Activated CD8-positive, alpha-beta T cell treated with anti-CD3 and anti-CD28 coated beads for 36 hours (primary cell): ENCODE data around the gene MPIG6B. TPM values are rescaled to one million over a fixed set of nuclear protein-coding genes. Genes with fewer than 3 reads are reported as not detected.

Experiments used
- ATAC-seq: fragments of 200-7000 bp; cut with Tn5 transposase; one replicate; pipeline ENCODE4 v1.10.0; 2021; ENCODE audit warnings: mild to moderate bottlenecking, moderate library complexity
- CTCF ChIA-PET: fragments of 350-600 bp; sonication (Branson Sonifier 250); formaldehyde crosslinking; loops from one replicate; lab custom pipeline; 2021; ENCODE audit warnings: antibody characterized with exemption; lab: Charles Lee
- POLR2A ChIA-PET: fragments of 350-600 bp; sonication (Branson Sonifier 250); formaldehyde crosslinking; loops from one replicate; lab custom pipeline; 2021; ENCODE audit warnings: antibody characterized with exemption; lab: Charles Lee
- DNase-seq: peaks from one replicate; pipeline ENCODE4 v3.0.0-alpha.2; 2020
- H3K27ac Mint-ChIP-seq: one replicate; pipeline ENCODE4 v1.8.0; 2021; ENCODE audit warnings: mild to moderate bottlenecking, mixed read lengths
- H3K27me3 Mint-ChIP-seq: one replicate; pipeline ENCODE4 v1.8.0; 2021; ENCODE audit warnings: mixed read lengths
- H3K36me3 Mint-ChIP-seq: one replicate; pipeline ENCODE4 v1.8.0; 2021; ENCODE audit warnings: low read depth, mixed read lengths
- H3K4me1 Mint-ChIP-seq: one replicate; pipeline ENCODE4 v1.8.0; 2021; ENCODE audit warnings: low read depth, mixed read lengths
- H3K4me3 Mint-ChIP-seq: one replicate; pipeline ENCODE4 v1.8.0; 2021; ENCODE audit warnings: mild to moderate bottlenecking, moderate library complexity, mixed read lengths
- H3K9me3 Mint-ChIP-seq: one replicate; pipeline ENCODE4 v1.8.0; 2021; ENCODE audit warnings: mixed read lengths
- intact Hi-C: fragments of 100-400 bp; cut with micrococcal nuclease; formaldehyde crosslinking; loops from one replicate; pipeline ENCODE4 v1.10.0; 2022
- microRNA-seq: library from miRNA; unstranded; fragments of <30 nt; microRNA quantifications from one replicate; pipeline ENCODE4 v1.2.0, GENCODE V29; 2022; ENCODE audit warnings: borderline microRNAs expressed, borderline replicate concordance
- total RNA-seq, 2 experiments: library from RNA; stranded (reverse); gene quantifications; one replicate each; pipeline ENCODE4 v1.2.3, GENCODE V29; 2021
- TF ChIP-seq, protein P1 (sequence below): fragments of 200-600 bp; IDR thresholded peaks from one replicate; pipeline ENCODE4 v1.8.0; 2022; ENCODE audit warnings: antibody characterized with exemption, mild to moderate bottlenecking

The MPIG6B gene
- total RNA-seq, 2 experiments from 2014 or later = 0.65 to 0.81 TPM

DNA sequence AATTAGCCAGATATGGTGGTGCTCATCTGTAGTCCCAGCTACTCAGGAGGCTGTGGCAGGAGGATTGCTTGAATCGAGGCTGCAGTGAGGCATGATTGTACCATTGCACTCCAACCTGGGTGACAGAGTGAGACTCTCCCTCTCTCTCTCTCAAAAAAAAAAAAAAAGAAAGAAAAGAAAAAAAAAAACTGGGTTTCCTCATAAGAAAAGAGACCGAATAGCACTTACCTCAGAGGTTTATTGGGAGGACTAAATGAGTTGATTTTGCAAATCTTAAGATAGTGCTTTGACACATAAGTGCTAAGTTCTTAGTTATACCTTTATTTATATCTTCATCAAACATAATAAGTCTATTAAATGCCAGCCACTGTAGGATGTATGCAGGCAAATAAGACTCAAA lies 47.7 kb downstream of the MPIG6B start:
- no peaks in the 10 kb centered on the region for H3K27me3 Mint-ChIP-seq
- H3K4me1 Mint-ChIP-seq = peaks cover 32% of the 10 kb centered on the region
- DNase-seq (no peak), ATAC-seq (no peak)
- intact Hi-C loops = no loop called here
- TF ChIP-seq, protein P1, sequence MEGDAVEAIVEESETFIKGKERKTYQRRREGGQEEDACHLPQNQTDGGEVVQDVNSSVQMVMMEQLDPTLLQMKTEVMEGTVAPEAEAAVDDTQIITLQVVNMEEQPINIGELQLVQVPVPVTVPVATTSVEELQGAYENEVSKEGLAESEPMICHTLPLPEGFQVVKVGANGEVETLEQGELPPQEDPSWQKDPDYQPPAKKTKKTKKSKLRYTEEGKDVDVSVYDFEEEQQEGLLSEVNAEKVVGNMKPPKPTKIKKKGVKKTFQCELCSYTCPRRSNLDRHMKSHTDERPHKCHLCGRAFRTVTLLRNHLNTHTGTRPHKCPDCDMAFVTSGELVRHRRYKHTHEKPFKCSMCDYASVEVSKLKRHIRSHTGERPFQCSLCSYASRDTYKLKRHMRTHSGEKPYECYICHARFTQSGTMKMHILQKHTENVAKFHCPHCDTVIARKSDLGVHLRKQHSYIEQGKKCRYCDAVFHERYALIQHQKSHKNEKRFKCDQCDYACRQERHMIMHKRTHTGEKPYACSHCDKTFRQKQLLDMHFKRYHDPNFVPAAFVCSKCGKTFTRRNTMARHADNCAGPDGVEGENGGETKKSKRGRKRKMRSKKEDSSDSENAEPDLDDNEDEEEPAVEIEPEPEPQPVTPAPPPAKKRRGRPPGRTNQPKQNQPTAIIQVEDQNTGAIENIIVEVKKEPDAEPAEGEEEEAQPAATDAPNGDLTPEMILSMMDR = no peak
- H3K9me3 Mint-ChIP-seq = no peaks in the 10 kb centered on the region
- no peak overlapping the region for H3K4me3 Mint-ChIP-seq
- ChIA-PET POLR2A (interaction anchor here (0.6 to 1.8 kb wide), 5 partner anchors 25 to 1182 kb away, joined by 3 to 6 read pairs (median 3); partner anchors contain the start of genes DXO and VARS1), CTCF (interaction anchor here (1.2 to 4.5 kb wide), 12 partner anchors 8 to 173 kb away, joined by 3 to 59 read pairs (median 14); partner anchors contain the start of genes CLIC1, DDAH2, HSPA1A and HSPA1L)
- no peak overlapping the region for H3K27ac Mint-ChIP-seq
- no peaks in the 10 kb centered on the region for H3K36me3 Mint-ChIP-seq

DNA sequence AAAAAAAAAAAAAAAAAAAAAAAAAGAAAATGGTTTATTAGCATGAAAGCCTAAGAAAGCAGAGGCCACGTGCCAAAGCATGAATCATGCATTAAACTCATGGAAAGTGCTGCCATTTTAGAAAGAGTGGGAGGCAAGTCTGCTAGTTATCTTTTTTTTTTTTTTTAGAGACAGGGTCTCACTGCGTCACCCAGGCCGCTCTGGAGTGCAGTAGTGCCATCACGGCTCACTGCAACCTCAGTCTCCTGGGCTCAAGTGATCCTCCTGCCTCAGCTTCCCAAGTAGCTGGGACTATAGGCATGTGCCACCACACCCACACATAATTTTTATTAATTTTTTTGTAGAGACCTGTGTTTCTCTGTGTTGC lies 48.8 kb downstream of the MPIG6B start:
- no peak overlapping the region for H3K4me3 Mint-ChIP-seq
- TF ChIP-seq, protein P1 = no peak
- intact Hi-C loops = no loop called here
- no peaks in the 10 kb centered on the region for H3K27me3 Mint-ChIP-seq
- peak; percentile 15 for ATAC-seq
- CTCF ChIA-PET = interaction anchor here (1.2 to 4.5 kb wide), 6 partner anchors 19 to 47 kb away, joined by 3 to 35 read pairs (median 4); partner anchors contain the start of genes DDAH2 and MSH5
- no peaks in the 10 kb centered on the region for H3K9me3 Mint-ChIP-seq
- H3K27ac Mint-ChIP-seq = peak overlapping the region; percentile 78
- H3K36me3 Mint-ChIP-seq = no peaks in the 10 kb centered on the region
- peak; percentile 73 for DNase-seq
- H3K4me1 Mint-ChIP-seq = peaks cover 40% of the 10 kb centered on the region
- POLR2A ChIA-PET = interaction anchor here (0.9 kb wide), 1 partner anchor 64 kb away, joined by 6 read pairs; no protein-coding TSS in a partner anchor

DNA sequence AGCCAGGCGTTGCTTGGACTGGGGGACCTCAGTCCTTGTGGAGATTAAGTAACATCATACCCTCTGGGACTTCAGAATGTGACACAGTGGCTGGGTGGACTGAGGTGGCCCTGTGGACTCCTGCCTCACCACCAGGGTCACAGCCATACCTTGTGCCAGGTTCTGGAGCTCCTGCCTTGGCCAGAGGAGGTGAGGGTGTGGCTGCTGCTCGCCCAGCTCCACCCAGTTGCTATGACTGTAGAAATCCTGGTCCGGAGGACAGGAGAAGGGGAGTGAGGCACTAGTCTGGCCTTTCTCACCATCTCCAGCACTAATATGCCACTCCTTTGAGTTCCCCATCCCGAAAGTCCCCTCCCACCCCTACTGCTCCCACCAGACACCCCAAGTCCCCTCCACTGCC lies 52.0 kb downstream of the MPIG6B start:
- ChIA-PET CTCF (interaction anchor here (0.7 to 1.6 kb wide), 3 partner anchors 16 to 45 kb away, joined by 3 to 5 read pairs (median 4); partner anchors contain the start of gene DDAH2), POLR2A (interaction anchor here (0.6 to 2.0 kb wide), 6 partner anchors 9 to 137 kb away, joined by 3 to 7 read pairs (median 3); partner anchors contain the start of gene CLIC1)
- TF ChIP-seq, protein P1 = no peak
- Mint-ChIP-seq H3K4me3 (no peak overlapping the region), H3K9me3 (no peaks in the 10 kb centered on the region), H3K36me3 (peaks cover 11% of the 10 kb centered on the region), H3K27me3 (no peaks in the 10 kb centered on the region), H3K27ac (no peak overlapping the region), H3K4me1 (peaks cover 43% of the 10 kb centered on the region)
- DNase-seq (no peak), ATAC-seq (no peak)
- intact Hi-C loops = no loop called here

DNA sequence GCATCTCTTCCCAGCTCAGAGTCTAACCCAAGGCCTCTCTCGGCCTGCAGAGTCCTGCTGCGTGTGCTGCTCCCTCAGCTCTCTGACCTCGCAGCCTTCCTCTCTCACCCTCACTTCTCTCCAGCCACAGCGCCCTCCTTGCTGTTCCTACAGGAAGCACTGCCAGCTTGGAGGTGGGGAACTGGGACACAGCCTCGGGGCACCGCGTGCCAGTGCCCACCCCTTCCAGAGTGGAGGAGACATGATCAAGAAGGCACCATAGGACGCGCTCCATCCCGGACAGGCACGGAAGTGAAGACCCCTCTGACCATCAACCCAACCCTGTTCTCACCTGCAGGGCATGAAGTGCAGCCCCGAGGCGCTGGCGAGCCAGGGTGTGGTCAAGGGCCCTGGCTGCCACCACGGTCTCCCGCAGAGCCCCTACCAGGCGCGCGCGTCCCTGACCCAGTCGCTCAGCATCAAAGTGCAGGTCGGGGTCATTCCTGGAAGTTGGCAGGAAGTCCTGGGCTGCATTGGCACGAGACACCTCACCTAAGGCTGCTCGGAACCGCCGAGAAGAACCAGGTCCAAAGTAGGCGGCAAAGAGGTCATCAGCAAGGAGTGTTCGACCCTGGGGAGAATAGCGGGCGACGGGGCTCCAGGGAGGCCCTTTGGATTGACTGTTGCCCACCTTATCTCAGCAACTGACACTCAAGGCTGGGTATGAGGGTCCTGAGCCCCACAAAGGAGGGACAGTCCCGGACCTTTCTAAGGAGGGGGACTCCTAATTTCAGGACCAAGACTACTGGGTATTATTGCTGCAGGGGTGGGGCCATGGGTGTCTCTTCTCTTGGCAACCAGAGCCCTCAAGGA lies 52.7 kb downstream of the MPIG6B start:
- ATAC-seq (no peak), DNase-seq (no peak)
- ChIA-PET POLR2A (interaction anchor here (0.6 to 2.0 kb wide), 6 partner anchors 10 to 194 kb away, joined by 3 to 7 read pairs (median 3); partner anchors contain the start of gene LTB), CTCF (interaction anchor here (1.3 to 1.6 kb wide), 2 partner anchors 16 to 46 kb away, joined by 4 to 5 read pairs; partner anchors contain the start of gene DDAH2)
- no peaks in the 10 kb centered on the region for H3K27me3 Mint-ChIP-seq
- peaks cover 43% of the 10 kb centered on the region for H3K4me1 Mint-ChIP-seq
- TF ChIP-seq, protein P1 = no peak
- intact Hi-C loops = no loop called here
- no peaks in the 10 kb centered on the region for H3K9me3 Mint-ChIP-seq
- H3K4me3 Mint-ChIP-seq = peak overlapping the region; percentile 7
- H3K36me3 Mint-ChIP-seq = peaks cover 16% of the 10 kb centered on the region
- peak overlapping the region; percentile 73 for H3K27ac Mint-ChIP-seq

Small RNAs within 50 kb of the gene (microRNA-seq; reads per million reads assigned to microRNA genes)
- gene MIR4646 = not detected

Other genes with a start within 250 kb of the MPIG6B start
- gene MICB, start 225.2 kb upstream of the MPIG6B start, total RNA-seq = 10 to 100 TPM; 17.0 to 17.7 TPM
- gene MCCD1, start 194.4 kb upstream of the MPIG6B start, total RNA-seq = not detected
- 100 to 1,000 TPM; 568 to 572 TPM for gene DDX39B, start 181.4 kb upstream of the MPIG6B start, total RNA-seq
- gene ATP6V1G2, start 176.8 kb upstream of the MPIG6B start, total RNA-seq = 1 to 10 TPM in 1 of 2 experiments, under 1 TPM in 1; 0.86 to 1.1 TPM
- 10 to 100 TPM; 11.3 to 13.0 TPM for gene NFKBIL1, start 175.8 kb upstream of the MPIG6B start, total RNA-seq
- 100 to 1,000 TPM; 713 to 724 TPM for gene LTA, start 151.1 kb upstream of the MPIG6B start, total RNA-seq
- 10 to 100 TPM; 89.2 to 92.5 TPM for gene TNF, start 147.8 kb upstream of the MPIG6B start, total RNA-seq
- gene LTB, start 140.9 kb upstream of the MPIG6B start, total RNA-seq = 100 to 1,000 TPM; 368 to 375 TPM
- 10 to 100 TPM; 40.4 to 43.6 TPM for gene LST1, start 137.1 kb upstream of the MPIG6B start, total RNA-seq
- gene NCR3, start 130.4 kb upstream of the MPIG6B start, total RNA-seq = 10 to 100 TPM; 60.1 to 60.3 TPM
- gene AIF1, start 108.1 kb upstream of the MPIG6B start, total RNA-seq = 100 to 1,000 TPM; 240 to 253 TPM
- gene PRRC2A, start 102.7 kb upstream of the MPIG6B start, total RNA-seq = 100 to 1,000 TPM; 257 to 262 TPM
- gene BAG6, start 70.7 kb upstream of the MPIG6B start, total RNA-seq = 100 to 1,000 TPM; 303 to 318 TPM
- 1 to 10 TPM; 4.4 to 4.9 TPM for gene APOM, start 67.5 kb upstream of the MPIG6B start, total RNA-seq
- 10 to 100 TPM; 11.4 to 11.7 TPM for gene C6orf47, start 62.6 kb upstream of the MPIG6B start, total RNA-seq
- 10 to 100 TPM; 29.4 to 30.9 TPM for gene GPANK1, start 58.4 kb upstream of the MPIG6B start, total RNA-seq
- 100 to 1,000 TPM; 241 to 247 TPM for gene CSNK2B, start 57.3 kb upstream of the MPIG6B start, total RNA-seq
- gene LY6G5B, start 53.4 kb upstream of the MPIG6B start, total RNA-seq = 10 to 100 TPM; 14.7 to 16.1 TPM
- 1 to 10 TPM; 1.6 to 2.3 TPM for gene LY6G5C, start 42.3 kb upstream of the MPIG6B start, total RNA-seq
- gene ABHD16A, start 20.0 kb upstream of the MPIG6B start, total RNA-seq = 10 to 100 TPM; 23.7 to 24.3 TPM
- gene LY6G6F, start 16.5 kb upstream of the MPIG6B start, total RNA-seq = not detected
- not detected for gene LY6G6D, start 8.0 kb upstream of the MPIG6B start, total RNA-seq
- gene LY6G6C, start 1.6 kb upstream of the MPIG6B start, total RNA-seq = not detected
- 1 to 10 TPM; 6.3 to 6.9 TPM for gene DDAH2, start 5.9 kb downstream of the MPIG6B start, total RNA-seq
- gene CLIC1, start 13.2 kb downstream of the MPIG6B start, total RNA-seq = 100 to 1,000 TPM; 334 to 346 TPM
- gene MSH5, start 16.6 kb downstream of the MPIG6B start, total RNA-seq = 100 to 1,000 TPM in 1 of 2 experiments, 10 to 100 TPM in 1; 96.9 to 105 TPM
- gene SAPCD1, start 39.3 kb downstream of the MPIG6B start, total RNA-seq = 10 to 100 TPM; 13.6 to 18.7 TPM
- gene VWA7, start 54.0 kb downstream of the MPIG6B start, total RNA-seq = 1 to 10 TPM; 1.6 TPM
- gene VARS1, start 72.4 kb downstream of the MPIG6B start, total RNA-seq = 100 to 1,000 TPM; 150 to 153 TPM
- 100 to 1,000 TPM; 117 to 120 TPM for gene LSM2, start 83.6 kb downstream of the MPIG6B start, total RNA-seq
- 1 to 10 TPM; 1.7 to 2.0 TPM for gene HSPA1L, start 91.9 kb downstream of the MPIG6B start, total RNA-seq
- 10 to 100 TPM; 36.6 to 37.8 TPM for gene HSPA1A, start 92.2 kb downstream of the MPIG6B start, total RNA-seq
- 10 to 100 TPM; 50.4 to 50.8 TPM for gene HSPA1B, start 104.4 kb downstream of the MPIG6B start, total RNA-seq
- 1 to 10 TPM; 8.7 to 9.8 TPM for gene NEU1, start 139.4 kb downstream of the MPIG6B start, total RNA-seq
- not detected for gene SLC44A4, start 155.6 kb downstream of the MPIG6B start, total RNA-seq
- gene EHMT2, start 174.3 kb downstream of the MPIG6B start, total RNA-seq = 10 to 100 TPM; 55.4 to 56.8 TPM
- gene ZBTB12, start 178.7 kb downstream of the MPIG6B start, total RNA-seq = 1 to 10 TPM; 1.8 to 2.1 TPM
- 1 to 10 TPM in 1 of 2 experiments, under 1 TPM in 1; 0.99 to 1.4 TPM for gene C2, start 204.3 kb downstream of the MPIG6B start, total RNA-seq
- under 1 TPM; 0.43 to 0.45 TPM for gene CFB, start 222.7 kb downstream of the MPIG6B start, total RNA-seq
- 10 to 100 TPM; 60.5 to 61.0 TPM for gene NELFE, start 235.6 kb downstream of the MPIG6B start, total RNA-seq
- 10 to 100 TPM; 76.5 to 77.3 TPM for gene SKIC2, start 235.8 kb downstream of the MPIG6B start, total RNA-seq
- 10 to 100 TPM; 13.0 to 13.1 TPM for gene DXO, start 248.8 kb downstream of the MPIG6B start, total RNA-seq